CMK (cell line): ENCODE results near the gene MAPK4.
"Not testable (repeated sequence)": the region's sequence is repeated elsewhere in the genome, so short reads cannot be mapped to it uniquely, and the experiment has no call there.

Experiments
- DNase-seq: peaks from one replicate; pipeline ENCODE4 v3.0.0-alpha.2; 2010; ENCODE audit warnings: low read depth

The MAPK4 gene

DNA sequence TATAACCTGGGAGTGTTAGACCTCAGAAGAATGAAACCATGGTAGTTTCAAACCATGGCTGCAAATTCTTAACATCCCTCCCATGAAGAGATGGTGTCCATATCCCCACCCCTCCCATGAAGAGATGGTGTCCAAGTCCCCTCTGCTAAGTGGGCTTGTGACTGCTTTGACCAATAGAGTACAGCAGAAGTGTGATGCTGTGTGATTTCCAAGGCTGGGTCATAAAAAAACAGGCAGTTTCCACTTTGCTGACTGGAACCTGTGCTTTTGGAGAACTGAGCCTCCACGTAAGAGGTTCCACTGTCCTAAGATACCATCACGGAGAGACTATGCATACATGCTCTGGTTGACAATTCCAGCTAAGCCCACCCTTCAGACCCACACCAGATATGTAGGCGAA lies 194.4 kb downstream of the MAPK4 start:
- DNase-seq = no peak

DNA sequence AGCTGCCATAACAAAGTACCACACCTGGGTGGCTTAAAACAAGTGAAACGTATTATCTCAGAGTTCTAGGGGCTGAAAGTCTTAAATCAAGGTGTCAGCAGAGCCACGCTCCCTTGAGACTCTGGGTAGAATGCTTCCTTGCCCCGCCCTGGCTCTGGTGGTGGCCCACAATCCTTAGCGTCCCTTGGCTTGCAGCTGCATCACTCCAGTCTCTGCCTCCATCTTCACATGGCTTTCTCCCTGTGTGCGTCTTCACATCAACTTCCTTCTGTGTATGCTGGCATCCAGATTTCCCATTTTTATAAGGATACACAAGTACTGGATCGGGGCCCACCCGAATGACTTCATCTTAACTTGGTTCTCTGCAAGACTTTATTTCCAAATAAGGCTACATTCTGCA lies 197.5 kb downstream of the MAPK4 start:
- DNase-seq = no peak

DNA sequence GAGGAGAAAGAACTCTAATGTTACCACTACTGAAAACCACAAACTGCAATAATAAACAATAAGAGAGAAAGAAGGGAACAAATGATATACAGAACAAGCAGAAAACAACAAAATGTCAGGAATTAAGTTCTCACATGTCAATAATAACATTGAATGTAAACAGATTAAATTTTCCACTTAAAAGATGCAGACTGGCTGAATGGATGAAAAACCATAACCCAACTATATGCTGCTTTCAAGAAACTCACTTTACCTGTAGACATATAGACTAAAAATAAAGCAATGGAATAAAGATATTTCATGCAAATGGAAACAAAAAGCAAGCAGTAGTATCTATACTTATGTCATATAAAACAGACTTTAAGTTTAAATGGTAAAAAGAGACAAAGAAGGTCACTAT lies 209.6 kb downstream of the MAPK4 start:
- DNase-seq = no peak

DNA sequence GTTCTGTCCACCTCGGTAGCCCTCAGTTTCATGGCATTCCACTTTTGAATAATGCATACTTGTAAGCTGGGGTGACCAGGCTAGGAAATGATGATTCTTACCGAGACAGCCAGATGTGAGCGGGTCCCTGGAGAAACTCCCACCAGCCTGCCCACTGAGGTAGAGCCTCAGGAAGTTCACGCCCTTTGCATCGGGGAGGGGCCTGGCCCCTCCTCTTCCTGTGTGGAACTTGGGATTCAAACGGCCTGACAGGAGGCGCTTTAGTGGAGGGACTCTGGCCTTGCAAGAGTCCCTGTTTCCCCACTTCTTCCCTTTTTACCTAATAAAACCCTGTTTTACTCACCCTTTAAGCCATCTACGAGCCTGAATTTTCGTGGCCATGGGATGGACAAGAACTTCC lies 215.3 kb downstream of the MAPK4 start:
- DNase-seq = no peak

DNA sequence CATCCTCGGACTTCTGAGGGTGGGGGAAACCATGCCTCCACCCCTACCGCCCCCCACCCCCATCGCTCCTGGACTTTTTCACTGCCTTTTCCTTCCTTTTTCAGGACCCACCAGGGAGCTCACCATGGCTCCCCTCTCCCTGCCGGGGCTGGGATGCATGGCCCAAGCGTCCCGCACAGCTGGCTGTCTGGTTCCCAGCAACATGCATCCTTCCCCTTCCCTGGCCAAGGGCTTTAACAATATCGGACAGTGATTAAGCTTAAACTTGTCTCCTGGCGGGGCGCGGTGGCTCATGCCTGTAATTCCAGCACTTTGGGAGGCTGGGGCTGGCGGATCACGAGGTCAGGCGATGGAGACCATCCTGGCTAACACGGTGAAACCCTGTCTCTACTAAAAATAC lies 215.8 kb downstream of the MAPK4 start:
- DNase-seq = no peak

DNA sequence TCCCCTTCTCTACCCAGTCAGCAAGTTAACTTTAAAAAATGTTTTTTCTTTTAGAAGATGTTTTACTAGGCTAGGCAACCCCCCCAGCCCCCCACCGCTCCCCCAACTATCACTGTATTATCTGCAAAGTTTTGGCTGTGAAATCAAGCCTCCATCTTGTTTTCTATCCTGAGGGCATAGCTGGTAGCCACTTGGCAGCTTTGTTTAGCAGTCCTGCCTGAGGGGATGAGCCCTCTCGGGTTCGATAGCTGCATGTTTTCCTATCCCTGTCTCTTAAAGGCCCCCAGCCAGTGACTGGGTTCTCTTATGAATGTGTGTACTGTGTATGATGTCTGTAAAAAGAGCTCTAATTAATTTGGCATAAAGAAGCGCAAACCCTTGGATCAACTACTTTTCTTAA lies 216.5 kb downstream of the MAPK4 start:
- no peak for DNase-seq

DNA sequence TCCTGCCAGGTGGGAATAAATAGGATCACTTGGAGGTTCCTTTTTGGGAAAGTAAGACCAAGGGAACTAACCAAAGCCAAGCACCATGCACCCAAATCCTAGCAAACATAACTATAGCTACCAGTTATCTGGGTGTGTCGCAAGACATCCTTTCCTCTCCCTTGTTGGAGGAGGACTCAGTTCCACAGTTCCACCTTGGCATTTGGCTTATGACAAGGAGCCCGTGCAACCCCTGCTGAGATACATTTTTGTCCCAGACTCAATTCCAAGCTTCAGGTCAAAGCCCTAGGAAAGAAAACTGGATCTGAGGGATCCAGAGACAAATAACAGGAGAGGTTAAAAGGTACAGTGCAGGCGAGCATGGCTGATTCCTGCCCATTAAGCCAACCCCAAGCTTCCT lies 219.1 kb downstream of the MAPK4 start:
- DNase-seq = not testable (repeated sequence)
